ENCODE results near the gene GAS7.

DNA sequence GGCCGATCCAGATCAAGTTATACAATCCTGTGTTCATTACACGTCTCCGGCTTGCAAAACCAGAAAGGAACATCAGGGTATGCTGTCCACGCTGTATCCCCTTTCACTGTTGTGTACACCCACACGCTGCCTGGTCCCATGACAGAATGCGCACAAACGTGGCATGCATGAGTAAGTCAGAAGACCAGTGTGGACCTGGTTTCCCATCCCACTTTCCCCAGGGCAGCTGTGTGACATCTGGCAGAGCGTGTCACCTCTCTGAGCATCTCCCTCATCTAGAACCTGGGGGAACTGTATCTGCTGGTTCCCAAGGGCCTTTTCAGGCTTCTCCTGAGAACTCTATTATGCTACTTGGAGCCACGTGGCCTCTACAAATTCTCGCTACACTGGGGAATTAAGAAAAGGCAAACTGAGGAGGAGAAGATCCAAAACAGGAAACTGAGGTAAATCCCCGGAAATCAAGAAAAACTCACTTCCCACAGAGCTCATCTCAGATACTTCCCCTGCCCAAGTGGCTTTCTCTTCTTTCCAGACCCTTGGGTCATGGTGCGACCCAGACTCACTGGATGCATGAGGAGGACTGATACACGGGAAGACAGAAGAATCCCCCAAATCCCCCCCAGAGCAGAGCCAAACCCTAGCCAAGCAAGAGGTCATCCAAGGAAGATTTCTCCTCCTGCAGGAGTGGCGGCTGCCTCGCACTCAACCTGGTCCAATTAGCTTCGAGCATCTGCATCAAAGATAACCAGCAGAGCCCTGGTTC lies 139.3 kb downstream of the GAS7 start:
- TF ChIP-seq, protein P1, sequence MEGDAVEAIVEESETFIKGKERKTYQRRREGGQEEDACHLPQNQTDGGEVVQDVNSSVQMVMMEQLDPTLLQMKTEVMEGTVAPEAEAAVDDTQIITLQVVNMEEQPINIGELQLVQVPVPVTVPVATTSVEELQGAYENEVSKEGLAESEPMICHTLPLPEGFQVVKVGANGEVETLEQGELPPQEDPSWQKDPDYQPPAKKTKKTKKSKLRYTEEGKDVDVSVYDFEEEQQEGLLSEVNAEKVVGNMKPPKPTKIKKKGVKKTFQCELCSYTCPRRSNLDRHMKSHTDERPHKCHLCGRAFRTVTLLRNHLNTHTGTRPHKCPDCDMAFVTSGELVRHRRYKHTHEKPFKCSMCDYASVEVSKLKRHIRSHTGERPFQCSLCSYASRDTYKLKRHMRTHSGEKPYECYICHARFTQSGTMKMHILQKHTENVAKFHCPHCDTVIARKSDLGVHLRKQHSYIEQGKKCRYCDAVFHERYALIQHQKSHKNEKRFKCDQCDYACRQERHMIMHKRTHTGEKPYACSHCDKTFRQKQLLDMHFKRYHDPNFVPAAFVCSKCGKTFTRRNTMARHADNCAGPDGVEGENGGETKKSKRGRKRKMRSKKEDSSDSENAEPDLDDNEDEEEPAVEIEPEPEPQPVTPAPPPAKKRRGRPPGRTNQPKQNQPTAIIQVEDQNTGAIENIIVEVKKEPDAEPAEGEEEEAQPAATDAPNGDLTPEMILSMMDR (IDR thresholded peaks at IDR 0.05; ENCODE audit: insufficient read depth, low read depth, low read length): no peak
- TF ChIP-seq EZH2 (IDR thresholded peaks at IDR 0.05; ENCODE audit: insufficient read depth, low read length): no peak
